HG03354 (cell line): ENCODE results near the gene TANC2.
"Not testable (repeated sequence)": the region's sequence is repeated elsewhere in the genome, so short reads cannot be mapped to it uniquely, and the experiment has no call there.

ENCODE experiments used
- ATAC-seq: cut with Tn5 transposase; IDR thresholded peaks from one replicate; pipeline ENCODE4 v1.9.1; 2021; ENCODE audit warnings: mild to moderate bottlenecking; ENCODE audit not compliant: unreplicated experiment, poor library complexity, severe bottlenecking

Gene TANC2

GRCh38 chr17:62955841-62956352, 10.1 kb upstream of the TANC2 start:
- no peak for ATAC-seq

GRCh38 chr17:62963296-62963695, 2.7 kb upstream of the TANC2 start:
- no peak for ATAC-seq

GRCh38 chr17:62964506-62964905, 1.5 kb upstream of the TANC2 start:
- no peak for ATAC-seq

- no peak for ATAC-seq
Measured at GRCh38 chr17:62965174-62965685, 805 bp upstream of the TANC2 start.

GRCh38 chr17:62966426-62967204, 580 bp downstream of the TANC2 start:
- peak; percentile 40 for ATAC-seq

- ATAC-seq = no peak
Measured at GRCh38 chr17:62967205-62967529, 1.1 kb downstream of the TANC2 start.

GRCh38 chr17:62968445-62968923, 2.4 kb downstream of the TANC2 start:
- ATAC-seq = peak; percentile 75

- ATAC-seq = no peak
Measured at GRCh38 chr17:62970610-62971009, 4.6 kb downstream of the TANC2 start.

- ATAC-seq = no peak
Measured at GRCh38 chr17:62971853-62972252, 5.8 kb downstream of the TANC2 start.

GRCh38 chr17:62974788-62975187, 8.8 kb downstream of the TANC2 start:
- ATAC-seq = no peak

- no peak for ATAC-seq
Measured at GRCh38 chr17:62975206-62975605, 9.2 kb downstream of the TANC2 start.

- ATAC-seq = not testable (repeated sequence)
Measured at GRCh38 chr17:62976643-62977231, 10.7 kb downstream of the TANC2 start.

GRCh38 chr17:62980842-62981241, 14.8 kb downstream of the TANC2 start:
- ATAC-seq = no peak

GRCh38 chr17:62981933-62982332, 15.9 kb downstream of the TANC2 start:
- ATAC-seq = no peak

- ATAC-seq = no peak
Measured at GRCh38 chr17:62984801-62985200, 18.8 kb downstream of the TANC2 start.

GRCh38 chr17:62986549-62986948, 20.5 kb downstream of the TANC2 start:
- ATAC-seq = no peak

- ATAC-seq = no peak
Measured at GRCh38 chr17:62987136-62987535, 21.1 kb downstream of the TANC2 start.

GRCh38 chr17:62989501-62989900, 23.5 kb downstream of the TANC2 start:
- no peak for ATAC-seq

- ATAC-seq = no peak
Measured at GRCh38 chr17:62994931-62995330, 28.9 kb downstream of the TANC2 start.

GRCh38 chr17:62995377-62995885, 29.4 kb downstream of the TANC2 start:
- no peak for ATAC-seq

- ATAC-seq = no peak
Measured at GRCh38 chr17:62996221-62996620, 30.2 kb downstream of the TANC2 start.
